ENCODE results near the gene NHLRC4. TPM values are rescaled to one million over a fixed set of nuclear protein-coding genes. Genes with fewer than 3 reads are reported as not detected.

Gene NHLRC4
- total RNA-seq, 1 experiment from 2014 or later, result 4.0 TPM

DNA sequence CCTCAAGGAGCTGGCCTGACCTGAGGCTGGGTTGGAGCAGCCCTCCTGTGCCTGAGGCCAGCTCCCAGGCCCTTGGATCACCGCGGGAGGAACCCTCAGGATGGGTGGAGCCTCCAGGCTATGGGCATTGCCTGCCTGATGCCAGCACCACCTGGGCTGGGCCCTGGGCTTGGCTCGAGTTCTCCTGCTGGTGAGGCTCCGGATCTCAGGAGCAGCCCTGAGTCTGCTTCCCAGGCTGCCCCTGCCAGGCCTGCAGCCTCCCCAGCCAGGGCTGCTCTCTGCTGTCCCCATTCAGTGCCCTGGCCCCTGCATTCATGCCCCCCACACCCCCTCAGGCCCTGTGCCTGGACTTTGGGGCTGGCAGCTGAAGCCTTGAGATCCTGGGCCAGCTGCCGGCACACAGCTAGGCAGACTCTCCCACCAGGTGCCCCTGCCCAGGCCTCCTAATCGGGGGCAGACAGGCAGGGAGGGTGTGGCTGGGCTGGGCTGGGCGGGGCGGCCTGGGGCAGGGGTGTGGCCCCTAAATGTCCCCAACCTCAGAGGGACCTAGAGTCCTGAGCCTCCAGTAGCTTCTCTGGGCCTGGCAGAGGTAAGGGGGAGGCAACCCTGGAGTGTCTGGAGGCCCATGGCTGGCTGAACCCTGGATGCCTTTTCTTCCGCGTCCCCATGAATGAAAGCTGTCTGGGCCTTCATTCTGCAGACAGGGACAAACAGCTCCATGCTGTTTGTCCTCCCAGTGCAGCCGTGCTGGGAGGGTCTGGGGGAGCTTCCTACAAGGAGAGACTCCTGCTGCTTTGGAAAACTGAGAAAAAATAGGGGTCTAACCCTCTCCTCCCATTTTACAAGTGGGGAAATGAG is 1.8 kb downstream of the NHLRC4 start:
- Histone ChIP-seq H3K9me3 (ENCODE audit: control insufficient read depth, insufficient read depth, low read depth, low read length) (no peaks in the 10 kb centered on the region), H3K36me3 (ENCODE audit: control insufficient read depth, insufficient read depth, low read length) (no peaks in the 10 kb centered on the region), H3K4me1 (ENCODE audit: control insufficient read depth, insufficient read depth, low read length) (peaks cover 57% of the 10 kb centered on the region), H3K27me3 (ENCODE audit: control insufficient read depth, insufficient read depth, low read length) (no peaks in the 10 kb centered on the region), H3K4me3 (ENCODE audit: low read depth in 2 of 2, low read length in 2 of 2) (peak overlapping the region; percentile 58 to 87), H3K27ac (ENCODE audit: low read length) (peak overlapping the region; percentile 93)
- TF ChIP-seq, protein P1, sequence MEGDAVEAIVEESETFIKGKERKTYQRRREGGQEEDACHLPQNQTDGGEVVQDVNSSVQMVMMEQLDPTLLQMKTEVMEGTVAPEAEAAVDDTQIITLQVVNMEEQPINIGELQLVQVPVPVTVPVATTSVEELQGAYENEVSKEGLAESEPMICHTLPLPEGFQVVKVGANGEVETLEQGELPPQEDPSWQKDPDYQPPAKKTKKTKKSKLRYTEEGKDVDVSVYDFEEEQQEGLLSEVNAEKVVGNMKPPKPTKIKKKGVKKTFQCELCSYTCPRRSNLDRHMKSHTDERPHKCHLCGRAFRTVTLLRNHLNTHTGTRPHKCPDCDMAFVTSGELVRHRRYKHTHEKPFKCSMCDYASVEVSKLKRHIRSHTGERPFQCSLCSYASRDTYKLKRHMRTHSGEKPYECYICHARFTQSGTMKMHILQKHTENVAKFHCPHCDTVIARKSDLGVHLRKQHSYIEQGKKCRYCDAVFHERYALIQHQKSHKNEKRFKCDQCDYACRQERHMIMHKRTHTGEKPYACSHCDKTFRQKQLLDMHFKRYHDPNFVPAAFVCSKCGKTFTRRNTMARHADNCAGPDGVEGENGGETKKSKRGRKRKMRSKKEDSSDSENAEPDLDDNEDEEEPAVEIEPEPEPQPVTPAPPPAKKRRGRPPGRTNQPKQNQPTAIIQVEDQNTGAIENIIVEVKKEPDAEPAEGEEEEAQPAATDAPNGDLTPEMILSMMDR (IDR thresholded peaks at IDR 0.05), result no peak
- TF ChIP-seq TCF7L2 (IDR thresholded peaks at IDR 0.05; ENCODE audit: low read depth, low read length), result no peak
- TF ChIP-seq SIN3A (IDR thresholded peaks at IDR 0.05; ENCODE audit: borderline replicate concordance, insufficient read depth, low read depth, low read length), result no peak
- TF ChIP-seq POLR2AphosphoS5 (IDR thresholded peaks at IDR 0.05; ENCODE audit: low read depth, low read length), result no peak
- TF ChIP-seq, protein P2, sequence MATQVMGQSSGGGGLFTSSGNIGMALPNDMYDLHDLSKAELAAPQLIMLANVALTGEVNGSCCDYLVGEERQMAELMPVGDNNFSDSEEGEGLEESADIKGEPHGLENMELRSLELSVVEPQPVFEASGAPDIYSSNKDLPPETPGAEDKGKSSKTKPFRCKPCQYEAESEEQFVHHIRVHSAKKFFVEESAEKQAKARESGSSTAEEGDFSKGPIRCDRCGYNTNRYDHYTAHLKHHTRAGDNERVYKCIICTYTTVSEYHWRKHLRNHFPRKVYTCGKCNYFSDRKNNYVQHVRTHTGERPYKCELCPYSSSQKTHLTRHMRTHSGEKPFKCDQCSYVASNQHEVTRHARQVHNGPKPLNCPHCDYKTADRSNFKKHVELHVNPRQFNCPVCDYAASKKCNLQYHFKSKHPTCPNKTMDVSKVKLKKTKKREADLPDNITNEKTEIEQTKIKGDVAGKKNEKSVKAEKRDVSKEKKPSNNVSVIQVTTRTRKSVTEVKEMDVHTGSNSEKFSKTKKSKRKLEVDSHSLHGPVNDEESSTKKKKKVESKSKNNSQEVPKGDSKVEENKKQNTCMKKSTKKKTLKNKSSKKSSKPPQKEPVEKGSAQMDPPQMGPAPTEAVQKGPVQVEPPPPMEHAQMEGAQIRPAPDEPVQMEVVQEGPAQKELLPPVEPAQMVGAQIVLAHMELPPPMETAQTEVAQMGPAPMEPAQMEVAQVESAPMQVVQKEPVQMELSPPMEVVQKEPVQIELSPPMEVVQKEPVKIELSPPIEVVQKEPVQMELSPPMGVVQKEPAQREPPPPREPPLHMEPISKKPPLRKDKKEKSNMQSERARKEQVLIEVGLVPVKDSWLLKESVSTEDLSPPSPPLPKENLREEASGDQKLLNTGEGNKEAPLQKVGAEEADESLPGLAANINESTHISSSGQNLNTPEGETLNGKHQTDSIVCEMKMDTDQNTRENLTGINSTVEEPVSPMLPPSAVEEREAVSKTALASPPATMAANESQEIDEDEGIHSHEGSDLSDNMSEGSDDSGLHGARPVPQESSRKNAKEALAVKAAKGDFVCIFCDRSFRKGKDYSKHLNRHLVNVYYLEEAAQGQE (IDR thresholded peaks at IDR 0.05; ENCODE audit: insufficient read depth in 1 of 2, low read depth in 2 of 2, low read length in 1 of 2), result no peak
- no peak for DNase-seq (ENCODE audit: low read depth, low spot score)
- ChIA-PET POLR2A (no interaction called here), CTCF (no interaction called here)
- no TSS peak for BruUV-seq (replicated peaks)
- intact Hi-C loops (cut with micrococcal nuclease; ENCODE audit: unreplicated experiment) (no loop called here), in situ Hi-C loops (cut with HindIII; ENCODE audit: low pct_unique_long_range_greater_than_20kb, low sequenced_read_pairs) (no loop called here)
- peak; percentile 12 for ATAC-seq

DNA sequence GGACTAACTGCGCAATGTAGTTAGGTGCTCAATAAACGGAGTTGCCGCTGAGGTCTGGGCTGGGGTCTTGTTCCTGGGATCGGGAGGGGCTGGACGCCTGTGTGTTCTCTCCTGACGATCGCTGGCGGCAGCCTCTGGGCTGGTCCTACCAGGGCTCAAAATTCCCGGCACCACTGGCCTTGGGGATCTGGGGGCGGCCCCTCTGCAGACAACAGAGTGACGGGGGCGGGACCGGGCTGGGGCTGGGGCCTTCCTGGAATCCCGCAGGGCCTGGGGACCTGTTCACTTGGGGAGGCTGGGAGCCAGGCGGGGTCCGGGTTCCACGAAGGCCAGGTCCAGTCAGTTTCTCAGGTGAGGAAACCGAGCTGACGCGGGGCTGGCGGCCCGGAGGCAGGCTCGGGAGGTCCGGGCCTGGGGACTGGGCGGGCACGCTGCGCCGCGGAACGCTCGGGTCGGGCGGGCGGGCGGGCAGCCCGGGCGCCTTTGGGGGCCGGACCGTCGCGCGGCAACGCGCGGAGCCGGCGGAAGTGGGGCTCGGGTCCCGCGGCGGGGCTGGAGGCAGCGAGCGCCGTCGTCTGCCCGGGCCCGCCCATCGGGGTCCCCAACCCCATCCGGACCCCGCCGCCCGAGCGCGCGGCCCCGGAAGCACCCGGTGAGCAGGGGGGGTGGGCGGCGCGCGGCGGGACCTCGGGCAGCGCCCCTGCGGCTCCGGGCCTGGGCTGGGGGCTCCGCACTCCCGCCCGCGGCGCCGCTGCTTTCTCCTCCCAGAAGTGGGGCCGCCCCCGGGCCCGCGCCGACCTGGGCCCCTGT is 2.8 kb downstream of the NHLRC4 start, which contains the start of gene PIGQ:
Gene PIGQ (plus strand): TSS at position 524 of the 810 bp plus-strand sequence. CDS start 4,107 bp downstream, outside the sequence.
- Histone ChIP-seq H3K27me3 (ENCODE audit: control insufficient read depth, insufficient read depth, low read length) (no peaks in the 10 kb centered on the region), H3K4me1 (ENCODE audit: control insufficient read depth, insufficient read depth, low read length) (peaks cover 50% of the 10 kb centered on the region), H3K27ac (ENCODE audit: low read length) (peak within 1 kb of the TSS; percentile 93), H3K36me3 (ENCODE audit: control insufficient read depth, insufficient read depth, low read length) (no peaks in the 10 kb centered on the region), H3K4me3 (ENCODE audit: low read depth in 2 of 2, low read length in 2 of 2) (peak within 1 kb of the TSS; percentile 62 to 87), H3K9me3 (ENCODE audit: control insufficient read depth, insufficient read depth, low read depth, low read length) (no peaks in the 10 kb centered on the region)
- in situ Hi-C loops (cut with HindIII; ENCODE audit: low pct_unique_long_range_greater_than_20kb, low sequenced_read_pairs) (no loop called here), intact Hi-C loops (cut with micrococcal nuclease; ENCODE audit: unreplicated experiment) (no loop called here)
- ATAC-seq (peak; percentile 67), DNase-seq (ENCODE audit: low read depth, low spot score) (no peak)
- ChIA-PET POLR2A (no interaction called here), CTCF (no interaction called here)
- no TSS peak for BruUV-seq (replicated peaks)
- no peak for TF ChIP-seq TCF7L2 (IDR thresholded peaks at IDR 0.05; ENCODE audit: low read depth, low read length)
- peak; percentile 36; the same call in 1 of the 2 replicates for TF ChIP-seq POLR2AphosphoS5 (IDR thresholded peaks at IDR 0.05; ENCODE audit: low read depth, low read length)
- TF ChIP-seq, protein P2 (IDR thresholded peaks at IDR 0.05; ENCODE audit: insufficient read depth in 1 of 2, low read depth in 2 of 2, low read length in 1 of 2), result no peak
- TF ChIP-seq SIN3A (IDR thresholded peaks at IDR 0.05; ENCODE audit: borderline replicate concordance, insufficient read depth, low read depth, low read length), result peak; percentile 49; the same call in 1 of the 2 replicates
- TF ChIP-seq, protein P1 (IDR thresholded peaks at IDR 0.05), result no peak
